HG02973 (cell line): ENCODE data around the gene MCAT.
"Not testable (repeated sequence)": the region's sequence is repeated elsewhere in the genome, so short reads cannot be mapped to it uniquely, and the experiment has no call there.

Experiments used
- ATAC-seq: cut with Tn5 transposase; IDR thresholded peaks from one replicate; pipeline ENCODE4 v1.9.1; 2021; ENCODE audit warnings: moderate library complexity; ENCODE audit not compliant: unreplicated experiment

MCAT gene

GRCh38 chr22:43127166-43127908 is 15.9 kb downstream of the MCAT start:
- ATAC-seq: no peak

GRCh38 chr22:43126501-43127165 is 16.6 kb downstream of the MCAT start:
- ATAC-seq: no peak

GRCh38 chr22:43118953-43119458 is 24.2 kb downstream of the MCAT start:
- ATAC-seq: no peak

DNA sequence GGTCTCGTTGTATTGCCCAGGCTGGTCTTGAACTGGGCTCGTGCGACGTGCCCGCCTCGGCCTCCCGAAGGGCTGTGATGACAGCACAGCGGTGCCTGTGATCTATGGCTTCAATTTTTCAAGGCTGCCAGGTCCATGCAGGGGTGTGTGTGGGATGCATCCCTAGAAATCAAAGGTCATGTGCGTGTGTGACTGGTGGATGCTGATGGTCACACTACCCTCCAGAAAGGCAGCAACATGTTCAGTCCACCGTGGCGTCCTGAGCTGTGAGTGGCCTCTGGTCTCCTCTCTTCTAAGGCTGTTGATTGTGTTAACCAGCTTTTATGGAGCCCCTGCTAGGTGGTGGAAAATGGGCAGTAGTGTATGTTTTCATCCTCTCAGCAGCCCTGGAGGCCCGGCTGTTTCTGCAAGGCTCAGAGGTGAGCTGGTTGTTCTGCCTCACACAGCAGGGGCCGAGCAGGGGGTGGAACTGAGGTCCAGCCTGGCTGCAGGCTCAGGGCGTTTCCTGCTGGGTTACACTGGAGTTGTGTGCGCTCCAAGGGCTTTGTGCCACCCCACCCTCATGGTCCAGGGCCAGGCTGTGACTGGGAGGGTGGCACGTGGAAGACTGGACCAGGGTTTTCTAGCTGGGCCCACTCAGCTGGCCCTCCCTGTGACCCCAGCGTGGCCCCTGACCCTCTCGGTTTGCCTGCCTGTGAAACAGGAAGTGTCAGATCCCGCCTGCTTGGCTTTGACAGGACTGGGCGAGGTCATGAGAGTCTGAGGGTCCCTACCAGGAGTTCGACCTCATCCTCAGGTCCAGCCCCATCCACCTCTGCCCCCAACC is 25.0 kb downstream of the MCAT start:
- no peak for ATAC-seq

DNA sequence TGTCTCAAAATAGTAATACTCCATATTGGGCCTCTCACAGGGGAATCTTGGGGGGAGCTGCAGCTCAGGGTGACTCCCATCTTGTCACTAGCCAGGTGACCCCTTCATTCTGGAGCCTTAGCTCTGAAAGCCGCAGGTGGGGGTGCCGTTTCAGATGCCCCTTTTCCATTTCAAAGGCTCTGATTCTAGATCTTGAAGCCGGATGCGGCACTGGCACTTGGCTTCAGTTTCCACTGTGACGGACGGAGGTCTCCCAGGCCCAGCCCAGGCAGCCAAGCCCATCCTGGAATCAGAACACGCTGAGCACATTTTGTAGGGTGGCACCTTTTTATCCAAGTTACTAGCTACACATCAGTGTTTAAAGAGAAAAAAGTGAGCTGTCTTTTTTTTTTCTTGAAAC is 26.3 kb downstream of the MCAT start:
- ATAC-seq: no peak

DNA sequence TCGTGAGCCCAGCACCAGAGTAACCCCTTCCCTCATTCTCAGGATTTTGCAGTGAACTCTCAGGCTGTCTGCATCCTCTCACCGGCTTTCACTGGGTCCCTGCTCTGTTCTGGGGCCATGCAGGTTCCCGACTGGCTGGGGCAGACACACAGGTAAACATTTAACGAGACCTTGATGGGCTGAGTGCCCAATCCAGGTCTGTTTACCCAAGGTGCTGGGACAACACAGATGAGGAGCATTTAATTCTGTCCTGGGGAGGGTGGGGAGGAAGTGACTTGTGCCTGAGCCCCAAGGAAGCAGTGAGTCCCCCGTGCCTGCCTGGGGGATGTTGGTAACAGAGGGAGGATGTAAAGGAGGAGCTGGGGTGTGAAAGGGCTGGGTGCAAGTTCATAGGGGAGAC is 28.2 kb downstream of the MCAT start:
- no peak for ATAC-seq

DNA sequence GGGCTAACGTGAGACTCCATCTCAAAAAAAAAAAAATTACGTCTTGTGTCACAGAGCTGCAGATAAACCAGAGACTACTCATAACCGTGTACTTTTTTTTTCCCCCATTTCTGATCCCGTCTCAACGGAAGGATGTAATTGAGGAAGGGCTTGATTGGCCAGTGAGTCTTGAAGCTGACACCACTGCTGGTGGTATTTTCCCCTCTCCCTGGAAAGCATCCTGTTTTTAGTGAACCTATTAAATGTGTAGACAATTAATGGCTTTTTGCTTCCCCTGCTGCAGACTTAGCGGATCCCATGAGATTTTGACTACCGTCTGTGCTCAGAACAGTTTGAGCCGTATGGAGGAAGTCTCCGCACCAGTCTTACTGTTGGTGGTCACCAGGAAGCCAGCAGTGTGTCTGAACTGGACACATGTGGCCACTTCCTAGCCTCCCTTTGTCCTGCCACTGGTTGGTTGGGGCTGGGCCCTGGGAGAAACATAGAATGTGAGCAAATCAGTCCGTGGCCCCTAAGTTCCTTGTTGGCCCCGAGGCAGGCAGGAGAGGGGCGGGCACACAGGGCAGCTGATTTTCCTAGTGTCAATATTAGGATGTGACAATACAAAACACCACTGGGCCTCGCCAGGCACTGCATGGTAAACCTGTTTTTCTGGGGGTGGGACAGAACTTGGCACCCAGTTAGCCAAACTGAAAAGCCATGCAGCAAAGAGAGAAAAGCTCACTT is 29.5 kb downstream of the MCAT start:
- ATAC-seq: no peak

- ATAC-seq: no peak
These were observed 32.1 kb downstream of the MCAT start for GRCh38 chr22:43110927-43111623.

- ATAC-seq: no peak
These were observed 32.7 kb downstream of the MCAT start, which contains the start of gene BIK for GRCh38 chr22:43110444-43110926. BIK (plus strand) TSS chr22:43110750; CDS start chr22:43124023, 13,273 bp downstream.

DNA sequence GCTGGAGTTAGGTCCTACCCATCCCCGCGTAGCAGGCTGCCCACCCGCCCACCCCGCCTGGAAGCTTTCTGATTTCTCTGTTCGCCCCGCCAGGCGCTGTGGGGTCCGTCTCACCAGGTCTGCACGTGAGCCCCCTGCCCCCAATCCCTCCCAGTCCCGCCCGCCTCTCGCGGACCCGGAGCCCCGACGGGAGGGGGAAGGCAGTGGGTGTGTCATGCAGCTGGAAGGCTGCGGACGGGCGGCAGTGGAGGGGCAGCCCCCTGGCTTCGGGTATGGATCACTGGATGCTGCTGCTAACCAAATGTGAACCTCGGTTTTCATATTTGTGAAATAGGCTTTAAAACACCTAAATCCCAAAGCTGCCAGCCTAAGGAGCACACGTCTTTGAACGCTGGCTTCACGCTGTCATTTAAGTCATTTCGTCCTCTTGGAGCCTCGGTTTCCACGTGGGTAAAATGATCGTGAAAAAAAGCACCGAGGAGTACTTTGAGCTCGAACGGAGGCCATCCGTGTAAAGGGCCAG is 33.2 kb downstream of the MCAT start:
- ATAC-seq: no peak

DNA sequence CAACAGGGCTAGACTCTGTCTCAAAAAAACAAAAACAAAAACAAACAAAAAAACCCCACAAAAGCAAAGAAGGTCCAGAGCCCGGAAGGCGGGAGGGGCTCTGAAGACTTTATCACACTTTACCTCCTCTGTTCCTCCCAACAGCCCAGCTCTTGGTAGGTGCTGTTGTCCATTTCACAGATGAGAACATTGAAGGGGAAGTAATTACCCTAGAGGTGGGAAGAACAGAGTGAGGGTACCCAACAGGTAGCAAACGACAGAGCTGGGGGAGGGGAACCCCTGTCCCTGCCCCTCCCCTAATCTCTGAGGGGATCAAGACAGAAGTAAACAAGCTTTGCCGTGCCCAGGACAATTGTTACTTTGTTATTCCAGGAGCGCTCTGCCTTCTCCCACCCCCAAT is 33.7 kb downstream of the MCAT start:
- ATAC-seq: no peak

DNA sequence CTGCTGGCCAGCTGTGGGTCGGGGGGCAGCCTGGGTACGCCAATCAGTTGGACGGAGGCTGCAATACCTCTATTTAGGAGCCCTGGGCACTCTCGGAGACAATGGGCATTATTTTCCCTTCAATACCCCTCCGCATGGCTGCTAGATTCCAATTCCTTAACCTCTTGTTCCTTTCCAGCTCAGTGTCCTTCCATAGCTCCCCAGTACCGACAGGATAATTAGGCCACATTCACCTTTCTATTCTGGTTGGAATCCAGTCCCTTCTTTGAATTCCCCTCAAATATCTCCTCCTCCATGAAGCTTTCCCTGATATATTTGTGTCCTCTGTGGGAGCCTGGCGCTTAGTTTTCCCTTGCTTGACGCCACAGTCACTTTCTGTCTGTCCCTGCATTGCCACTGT is 36.9 kb downstream of the MCAT start:
- no peak for ATAC-seq

GRCh38 chr22:43104950-43105349 is 38.2 kb downstream of the MCAT start:
- ATAC-seq: not testable (repeated sequence)

GRCh38 chr22:43104056-43104625 is 39.1 kb downstream of the MCAT start:
- not testable (repeated sequence) for ATAC-seq

- ATAC-seq: no peak
These were observed 41.9 kb downstream of the MCAT start for GRCh38 chr22:43101306-43101705.

DNA sequence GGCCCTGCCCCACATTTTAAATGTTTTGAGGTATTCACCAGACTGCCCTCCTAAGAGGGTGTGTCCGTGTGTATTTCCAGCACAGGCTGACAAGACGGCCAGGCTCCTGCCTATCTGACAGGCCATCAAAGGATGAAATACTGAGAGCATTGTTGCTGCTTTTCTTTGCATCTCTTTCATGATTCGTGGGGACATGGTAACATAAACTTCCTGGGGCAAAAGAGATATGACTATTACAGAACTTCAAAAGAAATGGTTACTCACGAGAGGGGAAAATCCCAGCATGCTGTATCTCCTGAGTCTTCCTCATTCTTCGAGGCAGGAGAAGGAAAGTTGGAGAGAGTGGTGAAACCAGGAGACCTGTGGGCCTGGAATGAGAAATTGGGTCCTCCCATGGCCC is 43.0 kb downstream of the MCAT start:
- no peak for ATAC-seq

- no peak for ATAC-seq
These were observed 44.1 kb downstream of the MCAT start for GRCh38 chr22:43099095-43099494.

GRCh38 chr22:43098356-43098755 is 44.8 kb downstream of the MCAT start:
- no peak for ATAC-seq

DNA sequence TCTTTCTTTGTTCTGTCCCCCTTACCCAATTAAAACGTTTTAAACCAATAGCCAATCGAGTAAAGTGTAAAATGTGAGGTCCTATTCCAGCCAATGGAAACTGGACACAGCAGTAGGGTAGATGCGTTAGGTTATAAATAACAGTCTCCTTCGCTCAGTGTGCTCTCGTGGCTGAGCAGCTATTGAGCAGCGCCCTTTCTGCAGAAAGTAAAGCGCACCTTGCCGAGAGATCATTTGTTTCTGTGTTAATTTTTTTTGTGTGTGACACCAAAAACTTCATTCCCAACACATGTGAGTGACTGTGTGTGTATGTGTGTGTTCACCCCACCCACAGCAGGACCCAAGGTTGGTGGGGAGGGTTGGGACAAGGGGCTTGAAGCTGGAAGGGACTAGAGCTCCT is 46.8 kb downstream of the MCAT start:
- no peak for ATAC-seq
